GM12865 (cell line): ENCODE results near the gene HARBI1.
A peak's percentile ranks its signal among the peaks of the same experiment; 100 is the strongest.

ENCODE experiments used
- DNase-seq: peaks from one replicate; pipeline ENCODE4 v3.0.0; 2010; ENCODE audit warnings: low read depth
- H3K4me3 ChIP-seq: 2 replicates; pipeline ENCODE4 v1.5.1; 2011; ENCODE audit warnings: mild to moderate bottlenecking, low read depth, low read length, control low read depth
- CTCF ChIP-seq: IDR thresholded peaks from 2 replicates; pipeline ENCODE4 v1.5.1; 2011; ENCODE audit warnings: low read length, control low read depth, low read depth, inconsistent platforms; ENCODE audit not compliant: insufficient read depth; ENCODE audit errors: missing control alignments

Gene HARBI1

GRCh38 chr11:46570790-46571398 is 46.1 kb downstream of the HARBI1 start:
- H3K4me3 ChIP-seq, result no peak overlapping the region
- no peak for DNase-seq
- TF ChIP-seq CTCF, result no peak

- TF ChIP-seq CTCF, result no peak
- H3K4me3 ChIP-seq, result no peak overlapping the region
- DNase-seq, result no peak
These were observed 51.7 kb downstream of the HARBI1 start for GRCh38 chr11:46565232-46565840.

- no peak overlapping the region for H3K4me3 ChIP-seq
- DNase-seq, result no peak
- TF ChIP-seq CTCF, result no peak
These were observed 52.6 kb downstream of the HARBI1 start for GRCh38 chr11:46564459-46564858.

- no peak for TF ChIP-seq CTCF
- no peak for DNase-seq
These were observed 54.5 kb downstream of the HARBI1 start for GRCh38 chr11:46562527-46562926.

GRCh38 chr11:46560300-46560991 is 56.6 kb downstream of the HARBI1 start:
- TF ChIP-seq CTCF, result no peak
- peak; percentile 64 for DNase-seq
- peak overlapping the region; percentile 57 for H3K4me3 ChIP-seq

More at GRCh38 chr11:46562527-46562926, 54.5 kb downstream of the HARBI1 start:
- no peak overlapping the region for H3K4me3 ChIP-seq

- DNase-seq, result no peak
- no peak overlapping the region for H3K4me3 ChIP-seq
- TF ChIP-seq CTCF, result no peak
These were observed 57.2 kb downstream of the HARBI1 start for GRCh38 chr11:46559815-46560214.

- DNase-seq, result no peak
- TF ChIP-seq CTCF, result no peak
- no peak overlapping the region for H3K4me3 ChIP-seq
These were observed 59.3 kb downstream of the HARBI1 start for GRCh38 chr11:46557684-46558151.
